GM23338 (cell line): ENCODE data around the gene LYST. TPM values are rescaled to one million over a fixed set of nuclear protein-coding genes. Genes with fewer than 3 reads are reported as not detected.

Source experiments
- ATAC-seq: fragments of 200-7000 bp; cut with Tn5 transposase; 3 replicates; pipeline ENCODE4 v1.9.1; 2020
- DNase-seq: peaks from one replicate; pipeline ENCODE4 v3.0.0-alpha.2; 2015; ENCODE audit warnings: low spot score
- H2AFZ ChIP-seq: fragments of 200-600 bp; sonication (generic); 2 replicates; pipeline ENCODE4 v1.8.0; 2016; ENCODE audit warnings: antibody characterized with exemption, mild to moderate bottlenecking, moderate library complexity
- H3F3A ChIP-seq: fragments of 200-600 bp; sonication (generic); replicated peaks from 2 replicates; pipeline ENCODE4 v1.8.0; 2017; ENCODE audit warnings: antibody characterized with exemption, mixed run types, low read depth
- H3K27ac ChIP-seq: fragments of 200-600 bp; sonication (generic); 2 replicates; pipeline ENCODE4 v1.6.1; 2016; ENCODE audit warnings: low read depth
- H3K27me3 ChIP-seq: fragments of 200-600 bp; sonication (generic); 2 replicates; pipeline ENCODE4 v1.8.0; 2016; ENCODE audit warnings: mild to moderate bottlenecking, mixed run types, moderate library complexity; ENCODE audit not compliant: insufficient read depth
- H3K36me3 ChIP-seq: fragments of 200-600 bp; sonication (generic); 2 replicates; pipeline ENCODE4 v1.8.0; 2016; ENCODE audit warnings: mild to moderate bottlenecking; ENCODE audit not compliant: insufficient read depth
- H3K4me1 ChIP-seq: fragments of 200-600 bp; sonication (generic); 2 replicates; pipeline ENCODE4 v1.8.0; 2016; ENCODE audit warnings: mild to moderate bottlenecking, moderate library complexity; ENCODE audit not compliant: insufficient read depth
- H3K4me2 ChIP-seq: fragments of 200-600 bp; sonication (generic); 2 replicates; pipeline ENCODE4 v1.7.1; 2017; ENCODE audit warnings: mixed run types
- H3K4me3 ChIP-seq: fragments of 200-600 bp; sonication (generic); 2 replicates; pipeline ENCODE4 v1.6.1; 2016; ENCODE audit warnings: mixed run types
- H3K79me2 ChIP-seq: fragments of 200-600 bp; sonication (generic); replicated peaks from 2 replicates; pipeline ENCODE4 v1.8.0; 2017; ENCODE audit warnings: mild to moderate bottlenecking; ENCODE audit not compliant: insufficient read depth
- H3K9me2 ChIP-seq: fragments of 200-600 bp; sonication (generic); 2 replicates; pipeline ENCODE4 v1.8.0; 2017; ENCODE audit not compliant: insufficient read depth
- H4K20me1 ChIP-seq: fragments of 200-600 bp; sonication (generic); replicated peaks from 2 replicates; pipeline ENCODE4 v1.8.0; 2017; ENCODE audit warnings: mild to moderate bottlenecking; ENCODE audit not compliant: insufficient read depth
- H3K27ac Mint-ChIP-seq: 2 replicates; pipeline ENCODE4 v1.8.0; 2020; ENCODE audit warnings: inconsistent platforms, mild to moderate bottlenecking, moderate library complexity, mixed read lengths
- H3K27me3 Mint-ChIP-seq: 3 replicates; pipeline ENCODE4 v1.8.0; 2022; ENCODE audit warnings: low read depth, mild to moderate bottlenecking, moderate library complexity, mixed read lengths, inconsistent platforms; ENCODE audit not compliant: insufficient read depth, poor library complexity
- H3K36me3 Mint-ChIP-seq: 3 replicates; pipeline ENCODE4 v1.8.0; 2021; ENCODE audit warnings: low read depth, mild to moderate bottlenecking, inconsistent platforms, moderate library complexity, mixed read lengths
- H3K4me1 Mint-ChIP-seq: 3 replicates; pipeline ENCODE4 v1.8.0; 2020; ENCODE audit warnings: mild to moderate bottlenecking, inconsistent platforms, mixed read lengths
- H3K4me3 Mint-ChIP-seq: 3 replicates; pipeline ENCODE4 v1.8.0; 2021; ENCODE audit warnings: moderate library complexity, mild to moderate bottlenecking, inconsistent platforms, mixed read lengths
- H3K9me3 Mint-ChIP-seq: 3 replicates; pipeline ENCODE4 v1.8.0; 2020; ENCODE audit warnings: moderate library complexity, mild to moderate bottlenecking, inconsistent platforms, mixed read lengths
- EZH2 ChIP-seq: fragments of 200-600 bp; sonication (generic); IDR thresholded peaks from one replicate; pipeline ENCODE4 v1.8.0; 2017; ENCODE audit warnings: antibody characterized with exemption, mild to moderate bottlenecking, low read depth; ENCODE audit not compliant: unreplicated experiment
- EZH2phosphoT487 ChIP-seq: fragments of 200-600 bp; sonication (generic); IDR thresholded peaks from one replicate; pipeline ENCODE4 v1.8.1; 2018; ENCODE audit warnings: antibody characterized with exemption; ENCODE audit not compliant: unreplicated experiment
- JUNB ChIP-seq: IDR thresholded peaks from one replicate; pipeline ENCODE4 v1.6.1; 2016; ENCODE audit warnings: antibody characterized with exemption; ENCODE audit not compliant: unreplicated experiment
- NANOG ChIP-seq: IDR thresholded peaks from 2 replicates; pipeline ENCODE4 v1.6.1; 2016; ENCODE audit warnings: antibody characterized with exemption, borderline replicate concordance
- STAT1 ChIP-seq: IDR thresholded peaks from one replicate; pipeline ENCODE4 v1.6.1; 2016; ENCODE audit warnings: antibody characterized with exemption; ENCODE audit not compliant: unreplicated experiment
- ZNF114 ChIP-seq: fragments of 250-450 bp; sonication (Bioruptor Pico); IDR thresholded peaks from 2 replicates; pipeline ENCODE4 v1.5.0; 2020; ENCODE audit warnings: mild to moderate bottlenecking, moderate library complexity
- ZNF462 ChIP-seq: fragments of 250-450 bp; sonication (Bioruptor Pico); IDR thresholded peaks from 2 replicates; pipeline ENCODE4 v1.5.0; 2020; ENCODE audit warnings: mild to moderate bottlenecking, moderate library complexity
- polyA plus RNA-seq: library from polyadenylated mRNA; unstranded; fragments of >200 nt; fragmentation: Nextera tagmentation; extraction: Ambion mirVana; gene quantifications from 2 replicates; pipeline ENCODE4 v1.2.1, GENCODE V29; 2016
- total RNA-seq: library from RNA; depleted of rRNA; stranded (reverse); fragments of >200 nt; shearing (Covaris generic); gene quantifications from 2 replicates; pipeline ENCODE4 v1.2.3, GENCODE V29; 2014

The LYST gene
- total and polyA plus RNA-seq, 2 experiments from 2014 or later = 0.21 to 1.0 TPM

GRCh38 chr1:235722858-235723257 lies 143.8 kb downstream of the LYST start (continued):
- no peak for TF ChIP-seq ZNF462 (CRISPR knock-in tag)
- no peak for TF ChIP-seq NANOG
- TF ChIP-seq EZH2 = no peak
- no peak for TF ChIP-seq ZNF114 (CRISPR knock-in tag)
- no peak for TF ChIP-seq EZH2phosphoT487
- TF ChIP-seq JUNB = no peak

- Histone ChIP-seq H3K36me3 (no peaks in the 10 kb centered on the region), H3K4me1 (no peaks in the 10 kb centered on the region), H4K20me1 (no peaks in the 10 kb centered on the region), H3K4me2 (no peak overlapping the region), H3K4me3 (no peak overlapping the region), H3F3A (no peaks in the 10 kb centered on the region), H3K9me2 (no peaks in the 10 kb centered on the region), H3K79me2 (no peaks in the 10 kb centered on the region), H3K27me3 (no peaks in the 10 kb centered on the region), H3K27ac (no peak overlapping the region), H2AFZ (peak overlapping the region; percentile 56; the same call in 1 of the 2 replicates)
- H3K36me3 Mint-ChIP-seq = no peaks in the 10 kb centered on the region
- TF ChIP-seq ZNF462 (CRISPR knock-in tag) (no peak), JUNB (no peak), NANOG (no peak), EZH2phosphoT487 (no peak), STAT1 (no peak)
- ATAC-seq (no peak), DNase-seq (no peak)
- no peaks in the 10 kb centered on the region; the same call in 2 of the 3 replicates for H3K4me1 Mint-ChIP-seq
- no peak overlapping the region for H3K27ac Mint-ChIP-seq
- no peak overlapping the region for H3K4me3 Mint-ChIP-seq
- peaks cover 4% of the 10 kb centered on the region for H3K27me3 Mint-ChIP-seq
- no peaks in the 10 kb centered on the region for H3K9me3 Mint-ChIP-seq
Measured at GRCh38 chr1:235721982-235722381, 144.7 kb downstream of the LYST start.
